IMR-90 (cell line): ENCODE results near the gene ANKRD52. TPM values are rescaled to one million over a fixed set of nuclear protein-coding genes. Genes with fewer than 3 reads are reported as not detected.

ENCODE experiments used
- ATAC-seq: fragments of 200-7000 bp; cut with Tn5 transposase; 2 replicates; pipeline ENCODE4 v1.9.1; 2020; ENCODE audit warnings: low read depth, mild to moderate bottlenecking, moderate library complexity
- BruUV-seq: library from RNA; stranded (reverse); fragments of 400-500 nt; replicated peaks from 2 replicates; lab custom pipeline; 2021; lab: Mats Ljungman, UMichigan
- CTCF ChIA-PET: fragments of 300-600 bp; formaldehyde crosslinking; extraction: SDS; loops from one replicate; lab custom pipeline; 2021; ENCODE audit warnings: antibody characterized with exemption; lab: Yijun Ruan, JAX
- POLR2A ChIA-PET: fragments of 300-600 bp; sonication (Branson Sonifier 250); formaldehyde crosslinking; loops from one replicate; lab custom pipeline; 2022; ENCODE audit warnings: antibody characterized with exemption; ENCODE audit not compliant: unreplicated experiment; lab: Charles Lee
- DNase-seq: peaks from one replicate; pipeline ENCODE4 v3.0.0; 2013
- H2AFZ ChIP-seq: replicated peaks from 2 replicates; pipeline ENCODE3; 2013; ENCODE audit warnings: low read length, mild to moderate bottlenecking; ENCODE audit not compliant: poor library complexity
- H2AK5ac ChIP-seq: 2 replicates; pipeline ENCODE4 v1.6.1; 2013; ENCODE audit warnings: low read depth, low read length, inconsistent platforms
- H2AK9ac ChIP-seq: replicated peaks from 2 replicates; pipeline ENCODE3; 2013; ENCODE audit warnings: mild to moderate bottlenecking, low read depth, low read length, moderate library complexity; ENCODE audit not compliant: poor library complexity
- H2BK120ac ChIP-seq: 2 replicates; pipeline ENCODE4 v1.6.1; 2013; ENCODE audit warnings: low read depth, low read length, inconsistent platforms
- H2BK15ac ChIP-seq: 3 replicates; pipeline ENCODE4 v1.6.1; 2013; ENCODE audit warnings: low read depth, low read length, inconsistent platforms
- H2BK20ac ChIP-seq: 2 replicates; pipeline ENCODE4 v1.6.1; 2013; ENCODE audit warnings: low read depth, mild to moderate bottlenecking, inconsistent platforms, low read length, moderate library complexity
- H2BK5ac ChIP-seq: 2 replicates; pipeline ENCODE4 v1.6.1; 2013; ENCODE audit warnings: mild to moderate bottlenecking, low read depth, low read length, inconsistent platforms; ENCODE audit not compliant: poor library complexity, severe bottlenecking
- H3K14ac ChIP-seq: replicated peaks from 2 replicates; pipeline ENCODE4 v1.6.1; 2013; ENCODE audit warnings: low read depth, low read length, inconsistent platforms
- H3K18ac ChIP-seq: 2 replicates; pipeline ENCODE4 v1.6.1; 2013; ENCODE audit warnings: low read depth, low read length, control low read depth
- H3K23ac ChIP-seq: 2 replicates; pipeline ENCODE4 v1.6.1; 2013; ENCODE audit warnings: low read depth, low read length, inconsistent platforms
- H3K27ac ChIP-seq: 2 replicates; pipeline ENCODE4 v1.5.1; 2013; ENCODE audit warnings: mild to moderate bottlenecking, control low read depth, low read length; ENCODE audit not compliant: insufficient read depth
- H3K27me3 ChIP-seq: 2 replicates; pipeline ENCODE4 v1.6.1; 2013; ENCODE audit warnings: low read length; ENCODE audit not compliant: control insufficient read depth, insufficient read depth
- H3K36me3 ChIP-seq: 2 replicates; pipeline ENCODE4 v1.6.1; 2013; ENCODE audit warnings: low read length, mixed read lengths; ENCODE audit not compliant: control insufficient read depth, insufficient read depth
- H3K4ac ChIP-seq: 2 replicates; pipeline ENCODE4 v1.6.1; 2013; ENCODE audit warnings: low read depth, low read length, inconsistent platforms
- H3K4me1 ChIP-seq: 2 replicates; pipeline ENCODE4 v1.6.1; 2013; ENCODE audit warnings: low read length, mixed read lengths; ENCODE audit not compliant: control insufficient read depth, insufficient read depth
- H3K4me2 ChIP-seq: 2 replicates; pipeline ENCODE4 v1.6.1; 2013; ENCODE audit warnings: low read depth, mild to moderate bottlenecking, control low read depth, low read length, moderate library complexity
- H3K4me3 ChIP-seq: 2 replicates; pipeline ENCODE4 v1.5.1; 2013; ENCODE audit warnings: low read depth, mild to moderate bottlenecking, control low read depth, low read length, moderate library complexity; ENCODE audit not compliant: insufficient read depth
- H3K56ac ChIP-seq: 2 replicates; pipeline ENCODE4 v1.6.1; 2013; ENCODE audit warnings: low read length, inconsistent platforms; ENCODE audit not compliant: insufficient read depth; ENCODE audit errors: extremely low read depth
- H3K79me1 ChIP-seq, 2 experiments: 2 replicates each; pipeline ENCODE4 v1.6.1; 2013; ENCODE audit warnings: low read length in 2 of 2, inconsistent platforms in 1 of 2, low read depth in 1 of 2
- H3K9ac ChIP-seq: 2 replicates; pipeline ENCODE4 v1.6.1; 2013; ENCODE audit warnings: low read depth, low read length, control low read depth
- H3K9me1 ChIP-seq: 2 replicates; pipeline ENCODE4 v1.6.1; 2013; ENCODE audit warnings: low read length, inconsistent platforms; ENCODE audit not compliant: insufficient read depth
- H3K9me3 ChIP-seq: 2 replicates; pipeline ENCODE4 v1.6.1; 2013; ENCODE audit warnings: low read length; ENCODE audit not compliant: control insufficient read depth, insufficient read depth
- H4K20me1 ChIP-seq: 2 replicates; pipeline ENCODE4 v1.6.1; 2013; ENCODE audit warnings: low read length, inconsistent platforms; ENCODE audit not compliant: insufficient read depth
- H4K5ac ChIP-seq: 2 replicates; pipeline ENCODE4 v1.6.1; 2013; ENCODE audit warnings: mild to moderate bottlenecking, low read depth, low read length, control low read depth
- H4K8ac ChIP-seq, 2 experiments: 2 replicates each; pipeline ENCODE4 v1.6.1; 2013; ENCODE audit warnings: low read depth in 2 of 2, low read length in 2 of 2, control low read depth in 1 of 2, inconsistent platforms in 1 of 2
- H4K91ac ChIP-seq: 2 replicates; pipeline ENCODE4 v1.6.1; 2013; ENCODE audit warnings: low read depth, low read length, inconsistent platforms; ENCODE audit not compliant: insufficient read depth
- MAZ ChIP-seq: IDR thresholded peaks from 2 replicates; pipeline ENCODE4 v1.6.1; 2012; ENCODE audit warnings: low read depth, mild to moderate bottlenecking, low read length, improper control_type of control experiment, moderate library complexity, borderline replicate concordance
- RFX5 ChIP-seq: IDR thresholded peaks from 2 replicates; pipeline ENCODE4 v1.8.0; 2012; ENCODE audit warnings: low read depth, mild to moderate bottlenecking, low read length, moderate library complexity
- WGBS, 2 experiments: methylation state at CpG; one replicate each; pipeline versions ENCODE4 v1.1.5 to v1.1.7; 2013; ENCODE audit warnings: missing lambda C conversion rate in 2 of 2; ENCODE audit not compliant: insufficient read length in 1 of 2; ENCODE audit errors: extremely low coverage in 2 of 2; 5-methylcytosine and 5-hydroxymethylcytosine counted together
- dilution Hi-C: fragments of 300-500 bp; cut with HindIII; formaldehyde crosslinking; loops from one replicate; pipeline ENCODE4 v1.14.3; 2018; ENCODE audit warnings: low sequenced_read_pairs; ENCODE audit not compliant: unreplicated experiment
- in situ Hi-C: fragments of 300-500 bp; cut with MboI; formaldehyde crosslinking; loops from 3 replicates; pipeline ENCODE4 v1.14.3; 2019; ENCODE audit warnings: low sequenced_read_pairs, inconsistent platforms, mixed read lengths
- intact Hi-C: fragments of 100-400 bp; cut with micrococcal nuclease; formaldehyde crosslinking; loops from 2 replicates; pipeline ENCODE4 v1.10.0; 2022
- polyA plus RNA-seq, 3 experiments: library from polyadenylated mRNA; depleted of rRNA; stranded (reverse); fragments of >200 nt; gene quantifications; 2 replicates each; pipeline ENCODE4 v1.2.3, GENCODE V29; 2012; ENCODE audit warnings: low replicate concordance in 1 of 3
- total RNA-seq: library from RNA; depleted of rRNA; stranded (reverse); fragments of >200 nt; gene quantifications from 2 replicates; pipeline ENCODE4 v1.2.3, GENCODE V29; 2012

Gene ANKRD52
- total and polyA plus RNA-seq, 2 of the 4 experiments (the other 2 are of a cell fraction): 15.4 to 35.9 TPM

DNA sequence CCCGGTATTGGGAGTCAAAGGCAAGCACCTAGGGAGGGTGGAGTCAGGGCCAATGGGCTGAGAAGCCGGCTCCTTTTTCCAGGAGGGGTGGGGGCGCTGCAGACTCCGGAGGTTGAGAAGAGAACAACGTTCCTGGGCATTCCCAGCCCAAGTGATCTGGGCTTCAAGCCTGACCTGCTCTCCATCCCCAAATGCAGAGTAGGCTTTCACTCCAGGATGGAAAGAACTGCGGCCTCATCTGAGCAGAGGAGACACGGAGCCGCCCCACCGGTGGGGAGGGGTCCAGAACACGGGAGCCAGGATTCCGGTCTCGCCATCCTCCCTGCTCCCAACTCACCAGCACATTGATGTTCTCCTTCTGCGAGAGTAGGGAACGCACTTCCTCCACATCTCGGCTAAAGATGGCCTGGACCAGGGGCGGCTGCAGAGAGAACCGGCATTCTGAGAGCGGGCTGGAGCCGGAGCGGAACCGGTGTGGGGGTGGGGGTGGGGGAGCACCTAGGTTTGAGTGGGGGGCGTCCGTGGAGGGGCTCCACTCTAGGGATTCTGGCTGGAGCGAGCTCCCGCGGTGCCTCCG is 605 bp downstream of the ANKRD52 start:
- H4K20me1 ChIP-seq: peaks cover 42% of the 10 kb centered on the region
- ChIA-PET POLR2A (no interaction called here), CTCF (interaction anchor here (0.7 kb wide), 1 partner anchor 8 kb away, joined by 3 read pairs; no protein-coding TSS in a partner anchor)

More for the DNA sequence above, 605 bp downstream of the ANKRD52 start:
- Histone ChIP-seq H3K14ac (peak overlapping the region; percentile 89), H3K79me1 (peaks cover 35 to 52% of the 10 kb centered on the region in 2 experiments), H4K91ac (peak overlapping the region; percentile 75), H2AFZ (peak overlapping the region; percentile 93), H3K9ac (peak overlapping the region; percentile 96), H3K4me2 (peak overlapping the region; percentile 92), H3K4me3 (peak overlapping the region; percentile 94), H2BK20ac (no peak overlapping the region), H3K23ac (peak overlapping the region; percentile 94), H4K8ac (peak overlapping the region; percentile 81 to 94), H3K18ac (peak overlapping the region; percentile 18), H3K27ac (peak overlapping the region; percentile 92), H3K56ac (peak overlapping the region; percentile 79), H2AK9ac (peak overlapping the region; percentile 97), H2BK5ac (peak overlapping the region; percentile 85), H3K4me1 (peaks cover 22% of the 10 kb centered on the region), H2AK5ac (peak overlapping the region; percentile 89), H2BK15ac (no peak overlapping the region), H3K4ac (peak overlapping the region; percentile 85), H2BK120ac (no peak overlapping the region), H3K9me1 (peaks cover 28% of the 10 kb centered on the region), H4K5ac (peak overlapping the region; percentile 33; the same call in 1 of the 2 replicates), H3K9me3 (no peaks in the 10 kb centered on the region), H3K36me3 (peaks cover 41% of the 10 kb centered on the region), H3K27me3 (no peaks in the 10 kb centered on the region)
- 0% methylated on average over 11 of the region's 27 CpGs; no CpG with 5 or more reads in 1 of the 2 experiments for WGBS, 2 experiments
- TF ChIP-seq RFX5 (no peak), MAZ (0 out of 2 replicates have a peak, but pooled peaks have one; percentile 18)
- intact Hi-C loops (loop anchor here (2.0 kb wide), 2 partner anchors 139 to 207 kb away; partner anchors contain the start of gene ZC3H10), dilution Hi-C loops (no loop called here), in situ Hi-C loops (no loop called here)
- DNase-seq (peak; percentile 11), ATAC-seq (peak; percentile 19)
- BruUV-seq: TSS peak; percentile 34
